SK-N-SH (cell line): ENCODE measurements around the gene KIF25.

Experiments
- ELF1 ChIP-seq: IDR thresholded peaks from 2 replicates; pipeline ENCODE4 v1.4.0; 2012
- MEF2A ChIP-seq: IDR thresholded peaks from 2 replicates; pipeline ENCODE4 v1.4.0; 2012; ENCODE audit warnings: low read depth, borderline replicate concordance

- TF ChIP-seq ELF1 (no peak), MEF2A (no peak)
These were observed 60.4 kb downstream of the KIF25 start for GRCh38 chr6:168057836-168058235.
